LNCAP (cell line): ENCODE data around the gene FAR2.

ENCODE experiments used
- TF ChIP-seq, protein P1 (sequence below): fragments of 450-650 bp; IDR thresholded peaks from 2 replicates; pipeline ENCODE4 v1.5.1; 2017; ENCODE audit warnings: mild to moderate bottlenecking

Gene FAR2

DNA sequence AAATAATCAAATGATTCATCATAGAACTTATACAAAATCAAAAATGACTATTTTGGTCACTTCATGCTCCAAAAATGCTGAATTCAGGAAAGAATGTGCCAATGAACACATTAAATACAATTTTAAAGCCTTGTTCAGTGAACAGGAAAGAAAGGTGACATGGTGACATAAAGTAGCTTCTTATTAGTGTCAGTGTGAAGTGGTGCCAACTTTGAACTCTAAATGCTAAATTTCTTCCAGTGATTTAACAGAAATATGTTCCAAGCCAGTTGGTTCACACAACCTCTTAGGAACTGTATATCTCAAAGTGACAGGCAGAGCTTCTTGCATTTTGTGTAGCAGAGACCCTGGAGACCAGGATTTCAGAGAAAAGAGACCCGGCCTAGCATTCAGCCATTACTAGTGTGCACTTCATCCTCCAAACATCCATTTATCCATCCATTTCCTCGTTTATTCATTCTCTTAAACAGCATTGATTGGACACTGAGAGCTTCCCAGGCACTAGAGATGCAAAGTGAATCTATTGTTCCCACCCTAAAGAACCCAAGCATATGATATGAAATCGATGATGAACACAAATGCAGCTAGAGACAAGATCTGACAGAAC lies 95.2 kb downstream of the FAR2 start:
- TF ChIP-seq, protein P1, sequence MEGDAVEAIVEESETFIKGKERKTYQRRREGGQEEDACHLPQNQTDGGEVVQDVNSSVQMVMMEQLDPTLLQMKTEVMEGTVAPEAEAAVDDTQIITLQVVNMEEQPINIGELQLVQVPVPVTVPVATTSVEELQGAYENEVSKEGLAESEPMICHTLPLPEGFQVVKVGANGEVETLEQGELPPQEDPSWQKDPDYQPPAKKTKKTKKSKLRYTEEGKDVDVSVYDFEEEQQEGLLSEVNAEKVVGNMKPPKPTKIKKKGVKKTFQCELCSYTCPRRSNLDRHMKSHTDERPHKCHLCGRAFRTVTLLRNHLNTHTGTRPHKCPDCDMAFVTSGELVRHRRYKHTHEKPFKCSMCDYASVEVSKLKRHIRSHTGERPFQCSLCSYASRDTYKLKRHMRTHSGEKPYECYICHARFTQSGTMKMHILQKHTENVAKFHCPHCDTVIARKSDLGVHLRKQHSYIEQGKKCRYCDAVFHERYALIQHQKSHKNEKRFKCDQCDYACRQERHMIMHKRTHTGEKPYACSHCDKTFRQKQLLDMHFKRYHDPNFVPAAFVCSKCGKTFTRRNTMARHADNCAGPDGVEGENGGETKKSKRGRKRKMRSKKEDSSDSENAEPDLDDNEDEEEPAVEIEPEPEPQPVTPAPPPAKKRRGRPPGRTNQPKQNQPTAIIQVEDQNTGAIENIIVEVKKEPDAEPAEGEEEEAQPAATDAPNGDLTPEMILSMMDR = no peak

DNA sequence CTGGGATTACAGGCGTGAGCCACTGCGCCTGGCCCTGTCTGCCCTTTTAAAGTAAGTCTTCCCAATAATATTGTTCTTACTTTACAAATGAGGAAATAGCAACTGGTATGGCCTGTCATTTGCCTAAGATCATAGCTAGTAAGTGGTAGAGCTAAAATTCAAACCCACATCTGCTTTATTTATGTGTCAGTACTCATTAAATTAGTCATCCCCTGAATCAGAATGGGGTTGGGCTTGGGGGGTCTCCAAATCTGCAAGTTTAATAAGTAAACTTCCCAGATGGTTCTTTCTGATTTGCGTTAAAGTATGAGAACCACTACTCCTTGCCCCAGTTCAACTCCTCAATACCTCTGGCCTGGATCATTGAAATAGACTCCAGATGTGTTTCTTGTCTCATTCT lies 96.2 kb downstream of the FAR2 start:
- TF ChIP-seq, protein P1 = no peak

DNA sequence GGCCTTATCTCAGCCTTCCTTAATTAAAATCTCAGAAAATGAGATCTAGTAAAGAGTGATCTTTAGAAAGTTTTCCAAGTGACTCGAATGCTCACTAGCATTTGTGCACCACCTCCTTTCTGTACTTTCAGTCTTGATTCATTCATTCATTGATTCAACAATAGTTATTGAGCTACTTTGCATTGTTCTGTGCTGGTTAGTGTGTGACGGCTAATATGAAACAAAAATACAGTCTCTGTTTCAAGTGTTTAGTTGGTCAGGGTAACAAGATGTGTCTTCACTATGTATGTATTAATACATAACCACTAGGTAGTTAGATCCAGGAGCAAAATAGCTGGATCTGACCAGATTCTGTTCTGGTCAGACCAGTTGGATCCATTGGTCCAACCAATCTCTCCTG lies 100.9 kb downstream of the FAR2 start:
- TF ChIP-seq, protein P1 = no peak

DNA sequence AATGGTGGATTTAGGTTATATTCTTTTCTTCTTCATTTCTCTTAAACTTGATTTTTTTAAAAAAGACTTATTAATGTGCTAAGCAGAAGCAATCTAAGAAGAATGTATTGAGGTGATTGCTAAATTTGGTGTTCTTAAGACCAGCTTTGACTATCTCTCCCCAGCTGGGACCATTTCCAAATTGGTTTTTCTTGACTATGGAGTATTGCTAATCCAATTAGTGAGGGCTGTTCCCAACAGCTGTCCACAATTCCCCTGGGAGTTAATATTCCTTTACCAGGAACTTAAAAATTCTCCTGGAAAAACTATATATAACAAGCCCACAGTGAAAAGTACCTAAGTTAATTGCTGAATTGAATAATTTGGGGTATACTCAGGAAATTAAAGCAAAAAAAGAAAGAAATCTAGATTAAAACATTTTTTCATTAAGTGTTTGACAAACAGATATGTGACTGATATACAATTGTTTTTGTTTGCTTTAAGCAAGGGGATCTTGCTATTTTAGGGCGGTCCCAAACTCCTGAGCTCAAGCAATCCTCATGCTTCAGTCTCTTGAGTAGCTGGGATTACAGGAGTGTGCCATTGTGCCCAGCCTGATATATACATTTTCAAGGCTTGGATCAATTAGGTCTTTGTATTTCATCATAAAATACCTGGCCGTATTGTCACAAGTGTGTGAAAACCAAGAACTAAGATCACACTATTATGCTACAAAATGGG lies 105.0 kb downstream of the FAR2 start:
- TF ChIP-seq, protein P1 = no peak

DNA sequence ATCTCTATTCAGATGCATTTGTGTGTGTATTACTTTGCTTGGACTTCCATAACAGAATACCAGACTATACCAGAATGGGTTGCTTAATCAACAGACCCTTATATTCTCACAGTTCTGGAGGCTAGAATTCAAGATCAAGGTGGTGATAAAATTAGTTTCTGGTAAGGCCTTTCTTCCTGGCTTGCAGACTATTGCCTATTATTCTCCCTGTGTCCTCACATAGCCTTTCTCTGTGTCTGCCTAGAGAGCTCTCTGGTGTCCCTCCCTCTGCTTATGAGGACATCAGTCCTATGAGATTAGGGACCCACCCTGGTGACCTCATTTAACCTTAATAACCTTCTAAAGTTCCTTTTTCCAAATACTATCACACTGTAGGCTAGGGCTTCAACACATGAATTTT lies 106.0 kb downstream of the FAR2 start:
- TF ChIP-seq, protein P1 = no peak

DNA sequence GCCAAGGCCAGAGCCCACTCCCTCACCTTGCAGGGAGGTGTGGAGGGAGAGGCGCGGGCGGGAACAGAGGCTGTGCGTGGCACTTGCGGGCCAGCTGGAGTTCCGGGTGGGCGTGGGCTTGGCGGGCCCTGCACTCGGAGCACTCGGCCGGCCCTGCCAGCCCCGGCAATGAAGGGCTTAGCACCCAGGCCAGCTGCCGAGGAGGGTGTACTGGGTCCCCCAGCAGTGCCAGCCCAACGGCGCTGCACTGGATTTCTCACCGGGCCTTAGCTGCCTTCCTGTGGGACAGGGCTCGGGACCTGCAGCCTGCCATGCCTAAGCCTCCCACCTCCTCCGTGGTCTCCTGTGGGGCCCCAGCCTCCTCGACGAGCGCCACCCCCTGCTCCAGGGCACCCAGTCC lies 107.5 kb downstream of the FAR2 start:
- TF ChIP-seq, protein P1 = no peak

DNA sequence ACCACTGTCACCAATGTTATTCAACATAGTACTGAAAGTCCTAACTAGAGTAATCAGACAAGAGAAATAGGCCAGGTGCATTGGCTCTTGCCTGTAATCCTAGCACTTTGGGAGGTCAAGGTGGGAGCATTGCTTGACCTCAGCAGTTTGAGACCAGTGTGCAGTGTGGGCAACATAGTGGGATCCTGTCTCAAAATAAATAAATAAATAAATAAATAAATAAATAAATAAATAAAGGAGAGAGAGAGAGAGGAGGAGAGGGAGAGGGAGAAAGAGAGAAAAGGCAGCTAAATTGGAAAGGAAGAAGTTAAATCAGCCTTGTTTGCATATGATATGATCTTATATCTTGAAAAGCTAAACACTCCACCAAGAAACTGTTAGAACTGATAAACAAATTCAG lies 115.3 kb downstream of the FAR2 start:
- TF ChIP-seq, protein P1 = no peak
